ENCODE results near the gene HMGXB4. TPM values are rescaled to one million over a fixed set of nuclear protein-coding genes. Genes with fewer than 3 reads are reported as not detected.

The HMGXB4 gene
- polyA plus RNA-seq, 2 of the 4 experiments (the other 2 are of a cell fraction) = 12.9 to 29.5 TPM

- 67% methylated on average over 4 of the region's 4 CpGs for WGBS (ENCODE audit: missing lambda C conversion rate)
- Histone ChIP-seq H3K4me1 (peaks cover 21% of the 10 kb centered on the region), H3K4me3 (no peak overlapping the region), H3K9me3 (no peaks in the 10 kb centered on the region), H3K4me2 (no peak overlapping the region), H3K27ac (peak overlapping the region in 1 of 2 experiments; percentile 43; a peak in 1 of 6 replicates)
- ChIA-PET POLR2A (interaction anchor here (0.5 kb wide), 1 partner anchor 18 kb away, joined by 4 read pairs; no protein-coding TSS in a partner anchor), CTCF (no interaction called here)
- no peak for FAIRE-seq
- TF ChIP-seq MAZ (IDR thresholded peaks at IDR 0.05; ENCODE audit: borderline replicate concordance, low read depth, low read length) (no peak), POLR2A (IDR thresholded peaks at IDR 0.05; ENCODE audit: low read length) (no peak), CTCF (IDR thresholded peaks at IDR 0.05) (no peak), ZSCAN20 (CRISPR knock-in tag; IDR thresholded peaks at IDR 0.05) (no peak), CHD2 (IDR thresholded peaks at IDR 0.05; ENCODE audit: low read length, partially characterized antibody) (no peak), MAX (IDR thresholded peaks at IDR 0.05) (no peak), FOXS1 (CRISPR knock-in tag; IDR thresholded peaks at IDR 0.05) (no peak), RFX5 (IDR thresholded peaks at IDR 0.05) (no peak), MAFK (IDR thresholded peaks at IDR 0.05; ENCODE audit: partially characterized antibody) (no peak), KDM5A (IDR thresholded peaks at IDR 0.05) (no peak), ESRRA (IDR thresholded peaks at IDR 0.05; ENCODE audit: borderline replicate concordance, low read length) (no peak), JUN (IDR thresholded peaks at IDR 0.05) (no peak), CHD4 (IDR thresholded peaks at IDR 0.05; ENCODE audit: borderline replicate concordance) (no peak), ZC3H11A (IDR thresholded peaks at IDR 0.05) (no peak), FOSB (CRISPR knock-in tag; IDR thresholded peaks at IDR 0.05) (no peak), SMC3 (IDR thresholded peaks at IDR 0.05) (no peak), NPAS2 (CRISPR knock-in tag; IDR thresholded peaks at IDR 0.05; ENCODE audit: borderline replicate concordance) (no peak), ELK1 (IDR thresholded peaks at IDR 0.05; ENCODE audit: low read depth, low read length) (no peak), HES2 (IDR thresholded peaks at IDR 0.05) (no peak)
- no peak for DNase-seq (ENCODE audit: low read depth in 1 of 2, low spot score in 1 of 2)
- ATAC-seq = no peak
Observed at GRCh38 chr22:35306350-35306967, 49.2 kb downstream of the HMGXB4 start.

GRCh38 chr22:35307372-35307771 is 50.1 kb downstream of the HMGXB4 start:
- Histone ChIP-seq H3K27ac (no peak overlapping the region), H3K4me2 (no peak overlapping the region), H3K4me3 (no peak overlapping the region), H3K9me3 (no peaks in the 10 kb centered on the region), H3K4me1 (peaks cover 21% of the 10 kb centered on the region)
- TF ChIP-seq ESRRA (IDR thresholded peaks at IDR 0.05; ENCODE audit: borderline replicate concordance, low read length) (no peak), CEBPB (IDR thresholded peaks at IDR 0.05) (no peak)
- POLR2A ChIA-PET = no interaction called here
- CTCF ChIA-PET = no interaction called here
- ATAC-seq (no peak), FAIRE-seq (no peak), DNase-seq (ENCODE audit: low read depth in 1 of 2, low spot score in 1 of 2) (no peak)
- 89% methylated on average over 9 of the region's 9 CpGs for WGBS (ENCODE audit: missing lambda C conversion rate)

- H3K9me3 ChIP-seq = no peaks in the 10 kb centered on the region
- peaks cover 21% of the 10 kb centered on the region for H3K4me1 ChIP-seq
- H3K27ac ChIP-seq = no peak overlapping the region
- ATAC-seq (no peak), DNase-seq (ENCODE audit: low read depth in 1 of 2, low spot score in 1 of 2) (no peak), FAIRE-seq (no peak)
- no peak overlapping the region for H3K4me3 ChIP-seq
- ChIA-PET POLR2A (no interaction called here), CTCF (no interaction called here)
- TF ChIP-seq KDM1A (IDR thresholded peaks at IDR 0.05; ENCODE audit: low read depth) (no peak), HOXA7 (CRISPR knock-in tag; IDR thresholded peaks at IDR 0.05) (no peak), RFX5 (IDR thresholded peaks at IDR 0.05) (no peak), CTCF (IDR thresholded peaks at IDR 0.05) (no peak), NPAS2 (CRISPR knock-in tag; IDR thresholded peaks at IDR 0.05; ENCODE audit: borderline replicate concordance) (no peak)
- WGBS (ENCODE audit: missing lambda C conversion rate) = 93% methylated on average over 7 of the region's 7 CpGs
- no peak overlapping the region for H3K4me2 ChIP-seq
Observed at GRCh38 chr22:35307892-35308291, 50.6 kb downstream of the HMGXB4 start.

Data from A549 (cell line).